IMR-90 (cell line): ENCODE data around the gene OGFR. TPM values are rescaled to one million over a fixed set of nuclear protein-coding genes. Genes with fewer than 3 reads are reported as not detected.

ENCODE experiments used
- ATAC-seq: fragments of 200-7000 bp; cut with Tn5 transposase; 2 replicates; pipeline ENCODE4 v1.9.1; 2020; ENCODE audit warnings: low read depth, mild to moderate bottlenecking, moderate library complexity
- BruUV-seq: library from RNA; stranded (reverse); fragments of 400-500 nt; replicated peaks from 2 replicates; lab custom pipeline; 2021; lab: Mats Ljungman, UMichigan
- CTCF ChIA-PET: fragments of 300-600 bp; formaldehyde crosslinking; extraction: SDS; loops from one replicate; lab custom pipeline; 2021; ENCODE audit warnings: antibody characterized with exemption; lab: Yijun Ruan, JAX
- POLR2A ChIA-PET: fragments of 300-600 bp; sonication (Branson Sonifier 250); formaldehyde crosslinking; loops from one replicate; lab custom pipeline; 2022; ENCODE audit warnings: antibody characterized with exemption; ENCODE audit not compliant: unreplicated experiment; lab: Charles Lee
- DNase-seq: peaks from one replicate; pipeline ENCODE4 v3.0.0; 2013
- H2AFZ ChIP-seq: replicated peaks from 2 replicates; pipeline ENCODE3; 2013; ENCODE audit warnings: low read length, mild to moderate bottlenecking; ENCODE audit not compliant: poor library complexity
- H2AK5ac ChIP-seq: 2 replicates; pipeline ENCODE4 v1.6.1; 2013; ENCODE audit warnings: low read depth, low read length, inconsistent platforms
- H2AK9ac ChIP-seq: replicated peaks from 2 replicates; pipeline ENCODE3; 2013; ENCODE audit warnings: mild to moderate bottlenecking, low read depth, low read length, moderate library complexity; ENCODE audit not compliant: poor library complexity
- H2BK120ac ChIP-seq: 2 replicates; pipeline ENCODE4 v1.6.1; 2013; ENCODE audit warnings: low read depth, low read length, inconsistent platforms
- H2BK15ac ChIP-seq: 3 replicates; pipeline ENCODE4 v1.6.1; 2013; ENCODE audit warnings: low read depth, low read length, inconsistent platforms
- H2BK20ac ChIP-seq: 2 replicates; pipeline ENCODE4 v1.6.1; 2013; ENCODE audit warnings: low read depth, mild to moderate bottlenecking, inconsistent platforms, low read length, moderate library complexity
- H2BK5ac ChIP-seq: 2 replicates; pipeline ENCODE4 v1.6.1; 2013; ENCODE audit warnings: mild to moderate bottlenecking, low read depth, low read length, inconsistent platforms; ENCODE audit not compliant: poor library complexity, severe bottlenecking
- H3K14ac ChIP-seq: replicated peaks from 2 replicates; pipeline ENCODE4 v1.6.1; 2013; ENCODE audit warnings: low read depth, low read length, inconsistent platforms
- H3K18ac ChIP-seq: 2 replicates; pipeline ENCODE4 v1.6.1; 2013; ENCODE audit warnings: low read depth, low read length, control low read depth
- H3K23ac ChIP-seq: 2 replicates; pipeline ENCODE4 v1.6.1; 2013; ENCODE audit warnings: low read depth, low read length, inconsistent platforms
- H3K27ac ChIP-seq: 2 replicates; pipeline ENCODE4 v1.5.1; 2013; ENCODE audit warnings: mild to moderate bottlenecking, control low read depth, low read length; ENCODE audit not compliant: insufficient read depth
- H3K27me3 ChIP-seq: 2 replicates; pipeline ENCODE4 v1.6.1; 2013; ENCODE audit warnings: low read length; ENCODE audit not compliant: control insufficient read depth, insufficient read depth
- H3K36me3 ChIP-seq: 2 replicates; pipeline ENCODE4 v1.6.1; 2013; ENCODE audit warnings: low read length, mixed read lengths; ENCODE audit not compliant: control insufficient read depth, insufficient read depth
- H3K4ac ChIP-seq: 2 replicates; pipeline ENCODE4 v1.6.1; 2013; ENCODE audit warnings: low read depth, low read length, inconsistent platforms
- H3K4me1 ChIP-seq: 2 replicates; pipeline ENCODE4 v1.6.1; 2013; ENCODE audit warnings: low read length, mixed read lengths; ENCODE audit not compliant: control insufficient read depth, insufficient read depth
- H3K4me2 ChIP-seq: 2 replicates; pipeline ENCODE4 v1.6.1; 2013; ENCODE audit warnings: low read depth, mild to moderate bottlenecking, control low read depth, low read length, moderate library complexity
- H3K4me3 ChIP-seq: 2 replicates; pipeline ENCODE4 v1.5.1; 2013; ENCODE audit warnings: low read depth, mild to moderate bottlenecking, control low read depth, low read length, moderate library complexity; ENCODE audit not compliant: insufficient read depth
- H3K56ac ChIP-seq: 2 replicates; pipeline ENCODE4 v1.6.1; 2013; ENCODE audit warnings: low read length, inconsistent platforms; ENCODE audit not compliant: insufficient read depth; ENCODE audit errors: extremely low read depth
- H3K79me1 ChIP-seq, 2 experiments: 2 replicates each; pipeline ENCODE4 v1.6.1; 2013; ENCODE audit warnings: low read length in 2 of 2, inconsistent platforms in 1 of 2, low read depth in 1 of 2
- H3K9ac ChIP-seq: 2 replicates; pipeline ENCODE4 v1.6.1; 2013; ENCODE audit warnings: low read depth, low read length, control low read depth
- H3K9me1 ChIP-seq: 2 replicates; pipeline ENCODE4 v1.6.1; 2013; ENCODE audit warnings: low read length, inconsistent platforms; ENCODE audit not compliant: insufficient read depth
- H3K9me3 ChIP-seq: 2 replicates; pipeline ENCODE4 v1.6.1; 2013; ENCODE audit warnings: low read length; ENCODE audit not compliant: control insufficient read depth, insufficient read depth
- H4K20me1 ChIP-seq: 2 replicates; pipeline ENCODE4 v1.6.1; 2013; ENCODE audit warnings: low read length, inconsistent platforms; ENCODE audit not compliant: insufficient read depth
- H4K5ac ChIP-seq: 2 replicates; pipeline ENCODE4 v1.6.1; 2013; ENCODE audit warnings: mild to moderate bottlenecking, low read depth, low read length, control low read depth
- H4K8ac ChIP-seq, 2 experiments: 2 replicates each; pipeline ENCODE4 v1.6.1; 2013; ENCODE audit warnings: low read depth in 2 of 2, low read length in 2 of 2, control low read depth in 1 of 2, inconsistent platforms in 1 of 2
- H4K91ac ChIP-seq: 2 replicates; pipeline ENCODE4 v1.6.1; 2013; ENCODE audit warnings: low read depth, low read length, inconsistent platforms; ENCODE audit not compliant: insufficient read depth
- CHD1 ChIP-seq: IDR thresholded peaks from 2 replicates; pipeline ENCODE4 v1.6.1; 2012; ENCODE audit warnings: low read depth, low read length, improper control_type of control experiment
- WGBS, 2 experiments: methylation state at CpG; one replicate each; pipeline versions ENCODE4 v1.1.5 to v1.1.7; 2013; ENCODE audit warnings: missing lambda C conversion rate in 2 of 2; ENCODE audit not compliant: insufficient read length in 1 of 2; ENCODE audit errors: extremely low coverage in 2 of 2; 5-methylcytosine and 5-hydroxymethylcytosine counted together
- dilution Hi-C: fragments of 300-500 bp; cut with HindIII; formaldehyde crosslinking; loops from one replicate; pipeline ENCODE4 v1.14.3; 2018; ENCODE audit warnings: low sequenced_read_pairs; ENCODE audit not compliant: unreplicated experiment
- in situ Hi-C: fragments of 300-500 bp; cut with MboI; formaldehyde crosslinking; loops from 3 replicates; pipeline ENCODE4 v1.14.3; 2019; ENCODE audit warnings: low sequenced_read_pairs, inconsistent platforms, mixed read lengths
- intact Hi-C: fragments of 100-400 bp; cut with micrococcal nuclease; formaldehyde crosslinking; loops from 2 replicates; pipeline ENCODE4 v1.10.0; 2022
- polyA plus RNA-seq, 3 experiments: library from polyadenylated mRNA; depleted of rRNA; stranded (reverse); fragments of >200 nt; gene quantifications; 2 replicates each; pipeline ENCODE4 v1.2.3, GENCODE V29; 2012; ENCODE audit warnings: low replicate concordance in 1 of 3
- total RNA-seq: library from RNA; depleted of rRNA; stranded (reverse); fragments of >200 nt; gene quantifications from 2 replicates; pipeline ENCODE4 v1.2.3, GENCODE V29; 2012

Gene OGFR
- total and polyA plus RNA-seq, 2 of the 4 experiments (the other 2 are of a cell fraction), result 22.4 to 30.1 TPM

DNA sequence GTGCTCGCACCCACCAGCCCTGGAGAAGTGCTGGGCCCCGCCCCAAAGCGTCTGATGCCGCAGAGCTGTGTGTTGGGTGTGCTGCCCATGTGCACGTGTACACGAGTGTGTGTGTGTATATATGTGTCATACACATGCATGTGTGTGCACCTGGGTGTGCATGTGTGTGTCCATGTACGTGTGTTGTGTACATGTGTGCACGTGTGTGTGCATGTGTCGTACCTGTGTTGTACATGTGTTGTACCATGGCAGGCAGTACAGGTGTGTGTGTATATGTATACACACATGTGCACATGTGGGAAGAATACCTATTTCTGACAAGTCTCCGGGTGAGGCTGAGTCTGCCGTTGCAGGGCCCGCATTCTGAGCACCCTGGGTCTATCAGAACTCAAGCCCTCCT lies 14.6 kb upstream of the OGFR start:
- no peaks in the 10 kb centered on the region for H3K36me3 ChIP-seq
- 90% methylated on average over 8 of the region's 12 CpGs; no CpG with 5 or more reads in 1 of the 2 experiments for WGBS, 2 experiments
- ChIA-PET POLR2A (no interaction called here), CTCF (no interaction called here)
- no peak overlapping the region for H4K8ac ChIP-seq
- peak overlapping the region; percentile 3; the same call in 1 of the 2 replicates for H2AK5ac ChIP-seq
- in situ Hi-C loops (loop anchor here (5.0 kb wide), 1 partner anchor 123 kb away; no protein-coding TSS in a partner anchor), dilution Hi-C loops (no loop called here), intact Hi-C loops (loop anchor here (2.0 to 5.0 kb wide), 2 partner anchors 37 to 288 kb away; no protein-coding TSS in a partner anchor)
- peaks cover 17% of the 10 kb centered on the region for H3K9me1 ChIP-seq
- peak overlapping the region; percentile 11 for H2AFZ ChIP-seq
- H3K4me2 ChIP-seq, result no peak overlapping the region
- no peak overlapping the region for H4K91ac ChIP-seq
- DNase-seq (no peak), ATAC-seq (no peak)
- H3K4ac ChIP-seq, result peak overlapping the region; percentile 47; the same call in 1 of the 2 replicates
- no peak overlapping the region for H2BK20ac ChIP-seq
- no peak for TF ChIP-seq CHD1
- H3K79me1 ChIP-seq, result peaks cover 0 to 4% of the 10 kb centered on the region in 2 experiments; a peak in 1 of 4 replicates
- H4K20me1 ChIP-seq, result 0 out of 2 replicates have a peak, but pooled peaks cover 6% of the 10 kb centered on the region
- H3K9me3 ChIP-seq, result no peaks in the 10 kb centered on the region
- H2BK5ac ChIP-seq, result no peak overlapping the region
- no TSS peak for BruUV-seq
- no peak overlapping the region for H3K9ac ChIP-seq
- no peak overlapping the region for H2AK9ac ChIP-seq
- peaks cover 19% of the 10 kb centered on the region for H3K4me1 ChIP-seq
- H3K14ac ChIP-seq, result no peak overlapping the region
- H2BK15ac ChIP-seq, result no peak overlapping the region
- no peak overlapping the region for H2BK120ac ChIP-seq
- no peak overlapping the region for H3K18ac ChIP-seq
- no peak overlapping the region for H3K27ac ChIP-seq
- no peaks in the 10 kb centered on the region; the same call in 1 of the 2 replicates for H3K27me3 ChIP-seq
- H3K4me3 ChIP-seq, result no peak overlapping the region
- H3K23ac ChIP-seq, result no peak overlapping the region
- H4K5ac ChIP-seq, result no peak overlapping the region
- no peak overlapping the region for H3K56ac ChIP-seq
